HCT116 (cell line): ENCODE measurements around the gene RCAN2. TPM values are rescaled to one million over a fixed set of nuclear protein-coding genes. Genes with fewer than 3 reads are reported as not detected.

Experiments
- ATAC-seq: fragments of 200-7000 bp; cut with Tn5 transposase; 2 replicates; pipeline ENCODE4 v1.9.1; 2020; ENCODE audit warnings: mild to moderate bottlenecking, moderate library complexity
- BruUV-seq: library from RNA; stranded (reverse); fragments of 400-500 nt; replicated peaks from 2 replicates; lab custom pipeline; 2021; lab: Mats Ljungman, UMichigan
- CTCF ChIA-PET: fragments of 300-600 bp; sonication (Branson Sonifier 250); formaldehyde crosslinking; loops from one replicate; lab custom pipeline; 2021; ENCODE audit warnings: antibody characterized with exemption; lab: Charles Lee
- POLR2A ChIA-PET: fragments of 300-600, 350-600 bp; sonication (Branson Sonifier 250); formaldehyde crosslinking; loops from one replicate; lab custom pipeline; 2021; ENCODE audit warnings: antibody characterized with exemption; lab: Charles Lee
- RAD21 ChIA-PET, 2 experiments: fragments of 300-600 bp; sonication (Branson Sonifier 250); formaldehyde crosslinking; loops; one replicate each; lab custom pipeline; 2023; ENCODE audit warnings: low total read pairs in 2 of 2; ENCODE audit not compliant: uncharacterized antibody in 2 of 2, unreplicated experiment in 2 of 2, low non-redundant PET in 1 of 2; lab: Charles Lee
- DNase-seq: peaks from one replicate; pipeline ENCODE4 v3.0.0-alpha.2; 2010; ENCODE audit warnings: low read depth, low spot score
- H2AFZ ChIP-seq: fragments of 200-600 bp; shearing (Covaris generic), sonication (generic); 2 replicates; pipeline ENCODE4 v1.6.1; 2017; ENCODE audit warnings: low read depth, mixed run types, mixed read lengths, antibody characterized with exemption, low read length; ENCODE audit not compliant: poor library complexity, severe bottlenecking
- H3K27ac ChIP-seq: 2 replicates; pipeline ENCODE4 v1.5.1; 2012; ENCODE audit warnings: low read depth, low read length
- H3K27me3 ChIP-seq: fragments of 200-600 bp; sonication (generic); 2 replicates; pipeline ENCODE4 v1.6.1; 2016; ENCODE audit warnings: mixed run types, low read length, mixed read lengths; ENCODE audit not compliant: insufficient read depth
- H3K36me3 ChIP-seq, 2 experiments: fragments of 200-500 bp in 1 of 2; fragments of 200-600 bp in 1 of 2; sonication (Bioruptor generic) in 1 of 2; sonication (generic) in 1 of 2; 2 replicates each; pipeline versions ENCODE4 v1.5.1 to v1.6.1; 2014 to 2016; ENCODE audit warnings: low read length in 2 of 2, inconsistent platforms in 1 of 2, mixed read lengths in 1 of 2, mixed run types in 1 of 2; ENCODE audit not compliant: insufficient read depth in 2 of 2, control insufficient read depth in 1 of 2
- H3K4me1 ChIP-seq, 2 experiments: fragments of 200-600 bp in 1 of 2; sonication (generic) in 1 of 2; 2 replicates each; pipeline versions ENCODE4 v1.5.1 to v1.6.1; 2012 to 2017; ENCODE audit warnings: low read length in 2 of 2, inconsistent platforms in 1 of 2, mild to moderate bottlenecking in 1 of 2, mixed read lengths in 1 of 2, mixed run types in 1 of 2, moderate library complexity in 1 of 2; ENCODE audit not compliant: insufficient read depth in 2 of 2, control insufficient read depth in 1 of 2
- H3K4me2 ChIP-seq: fragments of 200-600 bp; sonication (generic); 2 replicates; pipeline ENCODE4 v1.6.1; 2017; ENCODE audit warnings: mixed run types, low read length, mixed read lengths
- H3K4me3 ChIP-seq, 2 experiments: fragments of 200-600 bp in 1 of 2; sonication (generic) in 1 of 2; replicated peaks in 1 of 2; 2 replicates each; pipeline ENCODE4 v1.5.1; 2011 to 2016; ENCODE audit warnings: low read length in 2 of 2, control low read depth in 1 of 2, low read depth in 1 of 2, mild to moderate bottlenecking in 1 of 2, mixed read lengths in 1 of 2, mixed run types in 1 of 2
- H3K79me2 ChIP-seq: fragments of 200-600 bp; sonication (generic); 2 replicates; pipeline ENCODE4 v1.6.1; 2017; ENCODE audit warnings: mild to moderate bottlenecking, mixed run types, low read length, moderate library complexity, mixed read lengths; ENCODE audit not compliant: insufficient read depth
- H3K9ac ChIP-seq: fragments of 200-600 bp; sonication (generic); 2 replicates; pipeline ENCODE4 v1.6.1; 2016; ENCODE audit warnings: low read length, mixed read lengths
- H3K9me2 ChIP-seq: fragments of 200-600 bp; sonication (generic), shearing (Covaris generic); 2 replicates; pipeline ENCODE4 v1.6.1; 2017; ENCODE audit warnings: mixed run types, mild to moderate bottlenecking, moderate library complexity; ENCODE audit not compliant: insufficient read depth
- H3K9me3 ChIP-seq, 2 experiments: fragments of 200-500 bp in 1 of 2; fragments of 200-600 bp in 1 of 2; sonication (Bioruptor generic) in 1 of 2; sonication (generic) in 1 of 2; 2 replicates each; pipeline ENCODE4 v1.6.1; 2014 to 2017; ENCODE audit warnings: low read length in 2 of 2, mixed read lengths in 2 of 2, inconsistent platforms in 1 of 2, low read depth in 1 of 2, mild to moderate bottlenecking in 1 of 2, mixed run types in 1 of 2, moderate library complexity in 1 of 2; ENCODE audit not compliant: control insufficient read depth in 1 of 2, insufficient read depth in 1 of 2
- H4K20me1 ChIP-seq: fragments of 200-600 bp; sonication (generic), shearing (Covaris generic); 2 replicates; pipeline ENCODE4 v1.6.1; 2017; ENCODE audit warnings: mixed run types, mild to moderate bottlenecking, moderate library complexity; ENCODE audit not compliant: insufficient read depth
- ATF3 ChIP-seq: IDR thresholded peaks from 2 replicates; pipeline ENCODE4 v1.6.1; 2012
- CBX3 ChIP-seq: IDR thresholded peaks from 2 replicates; pipeline ENCODE4 v1.6.1; 2012; ENCODE audit warnings: low read depth
- CEBPB ChIP-seq: IDR thresholded peaks from 2 replicates; pipeline ENCODE4 v1.6.1; 2012; ENCODE audit warnings: low read depth
- CTCF ChIP-seq, 3 experiments: fragments of 200-600 bp in 1 of 3; sonication (generic) in 1 of 3; IDR thresholded peaks in 2 of 3; conservative IDR thresholded peaks in 1 of 3; 2 replicates each; pipeline ENCODE4 v1.5.1; 2012 to 2017; ENCODE audit warnings: low read depth in 2 of 3, low read length in 2 of 3, antibody characterized with exemption in 1 of 3, borderline replicate concordance in 1 of 3, control low read depth in 1 of 3, mild to moderate bottlenecking in 1 of 3, mixed read lengths in 1 of 3, mixed run types in 1 of 3, moderate library complexity in 1 of 3; ENCODE audit not compliant: insufficient read depth in 1 of 3
- EGR1 ChIP-seq: IDR thresholded peaks from 2 replicates; pipeline ENCODE4 v1.6.1; 2012; ENCODE audit warnings: low read depth
- ELF1 ChIP-seq: IDR thresholded peaks from 2 replicates; pipeline ENCODE4 v1.6.1; 2012; ENCODE audit warnings: low read depth, borderline replicate concordance
- EZH2 ChIP-seq: fragments of 200-600 bp; sonication (generic); IDR thresholded peaks from 2 replicates; pipeline ENCODE4 v1.6.1; 2017; ENCODE audit warnings: antibody characterized with exemption, mixed run types
- EZH2phosphoT487 ChIP-seq: fragments of 200-600 bp; IDR thresholded peaks from 2 replicates; pipeline ENCODE4 v1.6.1; 2018; ENCODE audit warnings: antibody characterized with exemption, borderline replicate concordance
- FOSL1 ChIP-seq: IDR thresholded peaks from 2 replicates; pipeline ENCODE4 v1.6.1; 2012; ENCODE audit warnings: low read depth
- MAX ChIP-seq: IDR thresholded peaks from 2 replicates; pipeline ENCODE4 v1.6.1; 2012
- POLR2A ChIP-seq: IDR thresholded peaks from 2 replicates; pipeline ENCODE4 v1.7.0; 2011; ENCODE audit warnings: borderline replicate concordance; ENCODE audit not compliant: insufficient read depth, insufficient read length; ENCODE audit errors: extremely low read depth
- POLR2AphosphoS5 ChIP-seq: IDR thresholded peaks from 2 replicates; pipeline ENCODE4 v1.6.1; 2011; ENCODE audit warnings: mild to moderate bottlenecking, low read depth, low read length, moderate library complexity
- RAD21 ChIP-seq: IDR thresholded peaks from 2 replicates; pipeline ENCODE4 v1.6.1; 2012; ENCODE audit warnings: low read depth, mild to moderate bottlenecking
- REST ChIP-seq: IDR thresholded peaks from 2 replicates; pipeline ENCODE4 v1.6.1; 2012; ENCODE audit warnings: low read depth
- SIN3A ChIP-seq: IDR thresholded peaks from 2 replicates; pipeline ENCODE4 v1.6.1; 2012; ENCODE audit warnings: low read depth
- SP1 ChIP-seq: IDR thresholded peaks from 2 replicates; pipeline ENCODE4 v1.6.1; 2012; ENCODE audit warnings: low read depth
- SRF ChIP-seq: IDR thresholded peaks from 2 replicates; pipeline ENCODE4 v1.6.1; 2012; ENCODE audit warnings: low read depth
- TCF7L2 ChIP-seq: IDR thresholded peaks from 2 replicates; pipeline ENCODE4 v1.7.0; 2011; ENCODE audit warnings: borderline replicate concordance, inconsistent platforms; ENCODE audit not compliant: insufficient read depth, insufficient read length; ENCODE audit errors: extremely low read depth
- ZFX ChIP-seq: fragments of 450-650 bp; IDR thresholded peaks from 2 replicates; pipeline ENCODE4 v1.6.1; 2017
- ZNF274 ChIP-seq: fragments of 200-500 bp; sonication (Bioruptor generic); IDR thresholded peaks from 2 replicates; pipeline ENCODE4 v1.6.1; 2014; ENCODE audit warnings: mild to moderate bottlenecking, low read depth, low read length, inconsistent platforms
- intact Hi-C: fragments of 100-400 bp; cut with micrococcal nuclease; formaldehyde crosslinking; loops from 2 replicates; pipeline ENCODE4 v1.10.0; 2022
- total RNA-seq: library from RNA; stranded (reverse); gene quantifications from one replicate; pipeline ENCODE4 v1.2.1, GENCODE V29; 2021; ENCODE audit not compliant: unreplicated experiment

The RCAN2 gene
- total RNA-seq, 1 experiment from 2014 or later = 0.57 TPM

- RAD21 ChIA-PET = no interaction called here
- no peak overlapping the region for H3K4me2 ChIP-seq
- CTCF ChIA-PET = interaction anchor here (0.7 to 3.2 kb wide), 6 partner anchors 187 to 477 kb away, joined by 3 to 13 read pairs (median 4); no protein-coding TSS in a partner anchor
- ATAC-seq (no peak), DNase-seq (no peak)
- POLR2A ChIA-PET = no interaction called here
- no peaks in the 10 kb centered on the region for H3K4me1 ChIP-seq
- no peak overlapping the region for H3K27ac ChIP-seq
- H3K36me3 ChIP-seq = no peaks in the 10 kb centered on the region
- no peaks in the 10 kb centered on the region for H3K27me3 ChIP-seq
- no peak overlapping the region for H3K9ac ChIP-seq
- no peaks in the 10 kb centered on the region for H3K79me2 ChIP-seq
- no peak for TF ChIP-seq SP1
- no peak for TF ChIP-seq CBX3
- TF ChIP-seq CEBPB = no peak
- TF ChIP-seq TCF7L2 = no peak
- no peak for TF ChIP-seq MAX
- no peak for TF ChIP-seq SIN3A
- TF ChIP-seq ATF3 = no peak
- TF ChIP-seq EZH2 = no peak
- no peak for TF ChIP-seq CTCF (IDR thresholded peaks at IDR 0.05 in 2 of 3, conservative IDR thresholded peaks at IDR 0.05 in 1 of 3; ENCODE audit: borderline replicate concordance in 1 of 3, insufficient read depth in 1 of 3, low read depth in 2 of 3, low read length in 2 of 3)
- no peak for TF ChIP-seq EZH2phosphoT487
- no peak for TF ChIP-seq ZNF274
- no peak for TF ChIP-seq RAD21
- TF ChIP-seq EGR1 = no peak
- TF ChIP-seq REST = no peak
- TF ChIP-seq FOSL1 = no peak
- no peak for TF ChIP-seq POLR2A
- no peak for TF ChIP-seq ELF1
- TF ChIP-seq SRF = no peak
- no peak for TF ChIP-seq ZFX
- no peak for TF ChIP-seq POLR2AphosphoS5
- H3K9me2 ChIP-seq = no peaks in the 10 kb centered on the region
- H3K4me3 ChIP-seq = no peak overlapping the region
- no TSS peak for BruUV-seq
- intact Hi-C loops = loop anchor here (5.0 kb wide), 1 partner anchor 1931 kb away; no protein-coding TSS in a partner anchor
- no peaks in the 10 kb centered on the region for H3K9me3 ChIP-seq
- no peak overlapping the region for H2AFZ ChIP-seq
- no peaks in the 10 kb centered on the region for H4K20me1 ChIP-seq
These were observed 83.3 kb downstream of the RCAN2 start for GRCh38 chr6:46407776-46408530.
